Measurements from ENCODE around the gene GARIN1A. TPM values are rescaled to one million over a fixed set of nuclear protein-coding genes. Genes with fewer than 3 reads are reported as not detected.

Gene GARIN1A
- total and polyA plus RNA-seq, 10 donors, result 0.70 to 7.1 (median 2.1) TPM

- H3K27me3 ChIP-seq (replicated peaks in 1 of 7), result peaks cover 0 to 22% (median 11%) of the 10 kb centered on the region in 7 donors
- H3K4me3 ChIP-seq, result no peak overlapping the region
- no peak for TF ChIP-seq POLR2AphosphoS5 (IDR thresholded peaks at IDR 0.05)
- TF ChIP-seq CTCF (IDR thresholded peaks at IDR 0.05 in 8 of 11, conservative IDR thresholded peaks at IDR 0.05 in 3 of 11), result no peak
- TF ChIP-seq POLR2A (IDR thresholded peaks at IDR 0.05), result no peak
- no peak overlapping the region for H3K27ac ChIP-seq
- no peak for DNase-seq
- WGBS, 5 donors, result 43 to 70% (median 66%) methylated on average over 7 of the region's 7 CpGs
- no peaks in the 10 kb centered on the region for H3K36me3 ChIP-seq
- H3K9me3 ChIP-seq, result no peaks in the 10 kb centered on the region
- intact Hi-C loops (cut with DNase I; ENCODE audit: low total_unique reads), result no loop called here
- H3K4me1 ChIP-seq, result peaks cover 0 to 6% (median 0%) of the 10 kb centered on the region in 6 donors
These were observed 31.6 kb downstream of the GARIN1A start for GRCh38 chr7:128703609-128704241.

GRCh38 chr7:128705891-128706333 lies 33.8 kb downstream of the GARIN1A start:
- H3K36me3 ChIP-seq, result no peaks in the 10 kb centered on the region

GRCh38 chr7:128707752-128708151 lies 35.7 kb downstream of the GARIN1A start:
- peaks cover 0 to 4% (median under 1%) of the 10 kb centered on the region in 8 donors for H3K9me3 ChIP-seq
- 82 to 100% (median 96%) methylated on average over 1 of the region's 1 CpG for WGBS, 5 donors
- DNase-seq, result no peak
- TF ChIP-seq CTCF (IDR thresholded peaks at IDR 0.05 in 8 of 11, conservative IDR thresholded peaks at IDR 0.05 in 3 of 11), result no peak
- no peak for TF ChIP-seq POLR2A (IDR thresholded peaks at IDR 0.05)
- no peak for TF ChIP-seq POLR2AphosphoS5 (IDR thresholded peaks at IDR 0.05)
- H3K4me1 ChIP-seq, result peaks cover 0 to 6% (median 0%) of the 10 kb centered on the region in 6 donors
- no peak overlapping the region for H3K27ac ChIP-seq
- H3K27me3 ChIP-seq (replicated peaks in 1 of 7), result no peaks in the 10 kb centered on the region
- H3K36me3 ChIP-seq, result no peaks in the 10 kb centered on the region
- no peak overlapping the region for H3K4me3 ChIP-seq
- intact Hi-C loops (cut with DNase I; ENCODE audit: low total_unique reads), result no loop called here

More at GRCh38 chr7:128705891-128706333, 33.8 kb downstream of the GARIN1A start:
- peaks cover 0 to 6% (median 0%) of the 10 kb centered on the region in 6 donors for H3K4me1 ChIP-seq
- WGBS, 5 donors, result 79 to 87% (median 82%) methylated on average over 3 of the region's 3 CpGs
- no peaks in the 10 kb centered on the region for H3K9me3 ChIP-seq
- H3K27me3 ChIP-seq (replicated peaks in 1 of 7), result peaks cover 0 to under 1% (median 0%) of the 10 kb centered on the region in 7 donors
- TF ChIP-seq POLR2A (IDR thresholded peaks at IDR 0.05) (no peak), POLR2AphosphoS5 (IDR thresholded peaks at IDR 0.05) (no peak), CTCF (IDR thresholded peaks at IDR 0.05 in 8 of 11, conservative IDR thresholded peaks at IDR 0.05 in 3 of 11) (no peak)
- intact Hi-C loops (cut with DNase I; ENCODE audit: low total_unique reads), result no loop called here
- DNase-seq, result no peak
- H3K27ac ChIP-seq, result no peak overlapping the region
- no peak overlapping the region for H3K4me3 ChIP-seq

- H3K4me3 ChIP-seq, result no peak overlapping the region
- DNase-seq, result no peak
- H3K27me3 ChIP-seq (replicated peaks in 1 of 7), result no peaks in the 10 kb centered on the region
- intact Hi-C loops (cut with DNase I; ENCODE audit: low total_unique reads), result no loop called here
- peaks cover 0 to 6% (median 0%) of the 10 kb centered on the region in 6 donors for H3K4me1 ChIP-seq
- no peaks in the 10 kb centered on the region for H3K36me3 ChIP-seq
- peaks cover 0 to 8% (median 2%) of the 10 kb centered on the region in 8 donors for H3K9me3 ChIP-seq
- 90 to 97% (median 91%) methylated on average over 3 of the region's 3 CpGs for WGBS, 5 donors
- TF ChIP-seq POLR2A (IDR thresholded peaks at IDR 0.05) (no peak), CTCF (IDR thresholded peaks at IDR 0.05 in 8 of 11, conservative IDR thresholded peaks at IDR 0.05 in 3 of 11) (no peak), POLR2AphosphoS5 (IDR thresholded peaks at IDR 0.05) (no peak)
- H3K27ac ChIP-seq, result no peak overlapping the region
These were observed 36.1 kb downstream of the GARIN1A start for GRCh38 chr7:128708235-128708634.

Data from spleen (tissue), 11 donors.